Body of pancreas (tissue), 4 donors: ENCODE measurements around the gene TRPV6. TPM values are rescaled to one million over a fixed set of nuclear protein-coding genes. Genes with fewer than 3 reads are reported as not detected.
A peak's percentile ranks its signal among the peaks of the same experiment; 100 is the strongest.

ENCODE experiments used
- ATAC-seq: fragments of 150-250 bp; one replicate; pipeline ENCODE4 v1.9.1; 2016
- DNase-seq, 4 donors: peaks; one replicate each; pipeline ENCODE4 v3.0.0-alpha.2; 2019
- H3K27ac ChIP-seq, 4 donors: fragments of 200-600 bp; sonication (generic); 1 replicate in 3 of 4; 2 replicates in 1 of 4; pipeline versions ENCODE4 v1.5.1 to v1.6.1; 2016 to 2019; ENCODE audit warnings: mild to moderate bottlenecking in 1 of 4, mixed read lengths in 1 of 4, moderate library complexity in 1 of 4
- H3K27me3 ChIP-seq, 2 donors: fragments of 200-600 bp; sonication (generic); one replicate each; pipeline ENCODE4 v1.6.0; 2016; ENCODE audit warnings: mild to moderate bottlenecking in 1 of 2
- H3K36me3 ChIP-seq, 2 donors: fragments of 200-600 bp; sonication (generic); replicated peaks in 1 of 2; 2 replicates each; pipeline ENCODE4 v1.5.1; 2016; ENCODE audit warnings: low read depth in 2 of 2; ENCODE audit not compliant: insufficient read depth in 1 of 2
- H3K4me1 ChIP-seq: fragments of 200-600 bp; sonication (generic); one replicate; pipeline ENCODE4 v1.6.0; 2016
- H3K4me3 ChIP-seq, 2 donors: fragments of 200-600 bp; sonication (generic); 1 replicate in 1 of 2; 2 replicates in 1 of 2; pipeline ENCODE4 v1.5.1; 2016 to 2019
- H3K9me3 ChIP-seq, 3 donors: fragments of 200-600 bp; sonication (generic); 1 replicate in 2 of 3; 2 replicates in 1 of 3; pipeline ENCODE4 v1.5.1; 2016
- POLR2A ChIP-seq, 3 donors: fragments of 450-650 bp; IDR thresholded peaks; one replicate each; pipeline ENCODE4 v1.6.1; 2016; ENCODE audit warnings: antibody characterized with exemption in 3 of 3, mild to moderate bottlenecking in 2 of 3
- WGBS, 2 donors: methylation state at CpG; one replicate each; pipeline ENCODE4 v1.1.5; 2017; 5-methylcytosine and 5-hydroxymethylcytosine counted together
- intact Hi-C: fragments of 100-400 bp; cut with DNase I; formaldehyde crosslinking; loops from one replicate; pipeline ENCODE4 v1.15.1; 2023
- total RNA-seq, 2 donors: library from RNA; depleted of rRNA; stranded (reverse); fragments of >200 nt; gene quantifications; one replicate each; pipeline ENCODE4 v1.1.0, GENCODE V29; 2016
- TF ChIP-seq, protein P1 (sequence below), 7 experiments: fragments of 450-650 bp in 4 of 7; fragments of 200-600 bp in 3 of 7; sonication (generic) in 3 of 7; IDR thresholded peaks; one replicate each; pipeline ENCODE4 v1.5.1; 2016 to 2019; ENCODE audit warnings: antibody characterized with exemption in 7 of 7

TRPV6 gene
- total RNA-seq, 2 donors from 2014 or later = 61.7 to 110 TPM

DNA sequence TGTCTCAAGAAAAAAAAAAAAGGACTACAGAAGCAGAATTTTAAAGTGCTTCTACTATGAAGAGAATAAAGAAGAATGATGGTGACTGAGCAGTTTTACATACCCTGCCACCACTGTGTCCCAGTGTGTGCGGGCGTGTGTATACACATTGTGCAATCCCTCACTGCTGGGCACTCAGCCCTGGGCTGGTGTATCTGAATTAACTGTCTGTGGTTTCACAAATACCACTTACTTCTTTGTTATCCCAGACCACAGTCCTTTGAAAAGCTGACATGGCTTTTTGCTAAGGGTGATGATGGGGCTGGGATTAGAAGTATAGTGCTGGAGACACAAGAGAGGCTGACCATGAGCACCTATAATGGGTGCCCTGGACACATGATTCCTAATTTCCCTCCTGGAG lies 21.1 kb upstream of the TRPV6 start:
- intact Hi-C loops = no loop called here

DNA sequence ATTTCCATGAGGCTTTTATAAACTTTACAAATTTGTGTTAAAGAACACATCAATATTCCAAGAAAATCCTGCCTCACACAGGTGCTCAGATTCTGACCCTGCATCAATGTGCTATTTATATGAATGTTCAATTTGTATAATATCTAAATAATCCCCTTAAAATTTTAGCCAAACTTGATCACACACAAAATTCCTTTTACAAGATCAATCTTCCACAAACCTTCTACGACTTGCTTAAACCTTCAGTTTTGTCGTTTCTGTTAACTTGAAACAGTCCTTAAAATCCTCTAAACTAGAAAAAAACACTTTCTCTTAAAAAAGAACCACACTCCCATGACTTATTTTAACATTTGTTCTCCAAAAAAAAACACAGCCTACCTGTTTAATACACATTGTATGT lies 20.2 kb upstream of the TRPV6 start:
- 72 to 74% methylated on average over 2 of the region's 2 CpGs for WGBS, 2 donors
- ATAC-seq = no peak
- H3K4me1 ChIP-seq = peaks cover 27% of the 10 kb centered on the region
- H3K27me3 ChIP-seq = no peaks in the 10 kb centered on the region
- intact Hi-C loops = no loop called here
- no peak overlapping the region for H3K4me3 ChIP-seq
- DNase-seq = no peak
- no peaks in the 10 kb centered on the region for H3K36me3 ChIP-seq
- no peaks in the 10 kb centered on the region for H3K9me3 ChIP-seq
- H3K27ac ChIP-seq = no peak overlapping the region
- no peak for TF ChIP-seq POLR2A (IDR thresholded peaks at IDR 0.05)
- TF ChIP-seq, protein P1, sequence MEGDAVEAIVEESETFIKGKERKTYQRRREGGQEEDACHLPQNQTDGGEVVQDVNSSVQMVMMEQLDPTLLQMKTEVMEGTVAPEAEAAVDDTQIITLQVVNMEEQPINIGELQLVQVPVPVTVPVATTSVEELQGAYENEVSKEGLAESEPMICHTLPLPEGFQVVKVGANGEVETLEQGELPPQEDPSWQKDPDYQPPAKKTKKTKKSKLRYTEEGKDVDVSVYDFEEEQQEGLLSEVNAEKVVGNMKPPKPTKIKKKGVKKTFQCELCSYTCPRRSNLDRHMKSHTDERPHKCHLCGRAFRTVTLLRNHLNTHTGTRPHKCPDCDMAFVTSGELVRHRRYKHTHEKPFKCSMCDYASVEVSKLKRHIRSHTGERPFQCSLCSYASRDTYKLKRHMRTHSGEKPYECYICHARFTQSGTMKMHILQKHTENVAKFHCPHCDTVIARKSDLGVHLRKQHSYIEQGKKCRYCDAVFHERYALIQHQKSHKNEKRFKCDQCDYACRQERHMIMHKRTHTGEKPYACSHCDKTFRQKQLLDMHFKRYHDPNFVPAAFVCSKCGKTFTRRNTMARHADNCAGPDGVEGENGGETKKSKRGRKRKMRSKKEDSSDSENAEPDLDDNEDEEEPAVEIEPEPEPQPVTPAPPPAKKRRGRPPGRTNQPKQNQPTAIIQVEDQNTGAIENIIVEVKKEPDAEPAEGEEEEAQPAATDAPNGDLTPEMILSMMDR (IDR thresholded peaks at IDR 0.05) = no peak

More for the DNA sequence above, 21.1 kb upstream of the TRPV6 start:
- no peak overlapping the region for H3K4me3 ChIP-seq
- no peak overlapping the region for H3K27ac ChIP-seq
- H3K4me1 ChIP-seq = peaks cover 36% of the 10 kb centered on the region
- ATAC-seq = no peak
- WGBS, 2 donors = 82 to 92% methylated on average over 2 of the region's 2 CpGs
- H3K27me3 ChIP-seq = no peaks in the 10 kb centered on the region
- no peaks in the 10 kb centered on the region for H3K36me3 ChIP-seq
- no peak for DNase-seq
- TF ChIP-seq, protein P1 (IDR thresholded peaks at IDR 0.05) = no peak
- H3K9me3 ChIP-seq = no peaks in the 10 kb centered on the region

DNA sequence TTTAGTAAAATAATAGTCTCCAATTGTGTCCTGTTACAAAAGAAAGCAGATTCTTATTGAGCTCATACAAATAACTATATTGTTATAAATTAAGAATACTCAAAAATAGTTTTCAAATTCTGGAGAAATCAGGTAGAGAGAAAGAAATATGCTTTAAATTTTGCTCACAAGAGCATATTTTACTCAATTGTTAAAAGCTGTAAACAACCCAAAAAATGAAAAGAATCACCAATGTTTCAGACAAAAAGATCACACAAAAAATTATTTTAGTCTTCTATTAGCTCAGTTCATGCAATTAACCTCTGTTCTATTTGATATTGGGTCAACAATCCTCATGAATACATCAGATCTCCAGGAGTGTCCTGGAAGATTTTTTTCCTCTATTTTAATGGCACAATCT lies 18.6 kb upstream of the TRPV6 start:
- H3K4me3 ChIP-seq = no peak overlapping the region
- peaks cover 25% of the 10 kb centered on the region for H3K4me1 ChIP-seq
- intact Hi-C loops = no loop called here
- ATAC-seq (no peak), DNase-seq (no peak)
- no peaks in the 10 kb centered on the region for H3K9me3 ChIP-seq
- no peaks in the 10 kb centered on the region for H3K36me3 ChIP-seq
- H3K27ac ChIP-seq = no peak overlapping the region
- TF ChIP-seq, protein P1 (IDR thresholded peaks at IDR 0.05) = no peak
- no peak for TF ChIP-seq POLR2A (IDR thresholded peaks at IDR 0.05)
- no peaks in the 10 kb centered on the region for H3K27me3 ChIP-seq

DNA sequence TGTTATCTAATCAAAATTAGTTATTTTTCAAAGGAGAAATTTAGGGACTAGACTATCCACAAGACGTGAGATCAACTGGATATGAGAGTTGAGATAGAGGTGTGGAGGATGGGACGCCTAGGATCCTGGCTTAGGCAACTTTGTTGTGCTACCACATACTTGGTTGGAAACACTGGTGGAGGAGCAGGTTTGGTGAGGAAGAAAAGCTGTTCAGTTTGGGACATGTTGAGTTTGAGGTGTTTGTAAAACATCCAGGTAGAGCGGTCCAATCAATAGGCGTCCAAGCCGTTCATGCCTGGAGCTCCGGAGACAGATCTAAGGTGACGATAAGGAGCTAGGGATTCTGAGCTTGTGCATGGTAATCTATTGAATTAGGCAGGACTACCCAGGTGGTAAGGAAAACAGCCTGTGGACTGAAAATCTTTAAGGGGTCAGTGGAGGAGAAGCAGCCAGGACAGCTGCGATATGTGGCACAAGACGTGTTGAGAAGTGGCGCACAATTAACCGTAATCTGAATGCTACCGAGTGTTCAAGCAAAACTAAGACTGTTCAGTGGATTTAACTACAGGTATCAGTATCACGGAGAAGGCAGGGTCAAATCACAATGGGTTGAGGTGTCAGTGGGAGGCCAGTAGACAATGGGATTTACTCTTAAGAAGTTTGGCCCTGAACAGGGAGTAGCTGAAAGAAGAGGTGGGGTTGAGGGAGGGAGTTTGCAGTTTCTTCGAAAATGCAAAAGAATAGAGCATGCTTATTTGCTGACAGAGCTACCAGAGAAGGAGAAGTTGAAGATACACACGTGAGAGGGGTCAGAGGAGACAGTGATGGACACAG lies 16.1 kb upstream of the TRPV6 start:
- H3K27ac ChIP-seq = peak overlapping the region in 1 of 4 donors; percentile 16
- ATAC-seq = peak; percentile 12

More for the DNA sequence above, 16.1 kb upstream of the TRPV6 start:
- Histone ChIP-seq H3K27me3 (no peaks in the 10 kb centered on the region), H3K36me3 (no peaks in the 10 kb centered on the region), H3K4me1 (peaks cover 26% of the 10 kb centered on the region), H3K4me3 (no peak overlapping the region), H3K9me3 (no peaks in the 10 kb centered on the region)
- intact Hi-C loops = no loop called here
- 63 to 65% methylated on average over 15 of the region's 15 CpGs for WGBS, 2 donors
- DNase-seq = no peak
- TF ChIP-seq POLR2A (IDR thresholded peaks at IDR 0.05) = no peak
- TF ChIP-seq, protein P1 (IDR thresholded peaks at IDR 0.05) = no peak
